ENCODE data around the gene CCDC110. TPM values are rescaled to one million over a fixed set of nuclear protein-coding genes. Genes with fewer than 3 reads are reported as not detected.

Gene CCDC110
- total RNA-seq, 1 experiment from 2014 or later, result 2.1 TPM

- H3K9me3 Mint-ChIP-seq, result no peaks in the 10 kb centered on the region
- no peak for DNase-seq (ENCODE audit: low spot score)
- no peak for ATAC-seq
These were observed 72.1 kb downstream of the CCDC110 start for GRCh38 chr4:185399466-185399865.

More at GRCh38 chr4:185399466-185399865, 72.1 kb downstream of the CCDC110 start:
- ChIA-PET CTCF (no interaction called here), POLR2A (no interaction called here)
- TF ChIP-seq ATF3 (CRISPR knock-in tag; conservative IDR thresholded peaks at IDR 0.05) (no peak), E2F5 (CRISPR knock-in tag; IDR thresholded peaks at IDR 0.05) (no peak), ZBTB43 (CRISPR knock-in tag; IDR thresholded peaks at IDR 0.05) (no peak), ATF1 (CRISPR knock-in tag; IDR thresholded peaks at IDR 0.05) (no peak), ELF4 (CRISPR knock-in tag; IDR thresholded peaks at IDR 0.05; ENCODE audit: low read depth) (no peak), OVOL2 (CRISPR knock-in tag; IDR thresholded peaks at IDR 0.05; ENCODE audit: borderline replicate concordance) (no peak), ZNF121 (CRISPR knock-in tag; IDR thresholded peaks at IDR 0.05) (no peak), TEAD4 (CRISPR knock-in tag; IDR thresholded peaks at IDR 0.05) (no peak), E2F4 (CRISPR knock-in tag; IDR thresholded peaks at IDR 0.05; ENCODE audit: borderline replicate concordance, low read depth) (no peak), STAT6 (CRISPR knock-in tag; conservative IDR thresholded peaks at IDR 0.05; ENCODE audit: low read depth) (no peak), AR (CRISPR knock-in tag; IDR thresholded peaks at IDR 0.05) (no peak), FOXP1 (CRISPR knock-in tag; IDR thresholded peaks at IDR 0.05; ENCODE audit: borderline replicate concordance) (no peak), TP53 (CRISPR knock-in tag; IDR thresholded peaks at IDR 0.05) (no peak), MYBL2 (CRISPR knock-in tag; IDR thresholded peaks at IDR 0.05) (no peak)
- no peak overlapping the region for H3K27ac Mint-ChIP-seq
- H3K27me3 Mint-ChIP-seq (ENCODE audit: low read depth), result no peaks in the 10 kb centered on the region
- peaks cover 51% of the 10 kb centered on the region for H3K36me3 Mint-ChIP-seq
- peaks cover 20% of the 10 kb centered on the region for H3K4me1 Mint-ChIP-seq
- no peak overlapping the region for H3K4me3 Mint-ChIP-seq
